GM19455 (cell line): ENCODE data around the gene IPO5.
"Not testable (repeated sequence)": the region's sequence is repeated elsewhere in the genome, so short reads cannot be mapped to it uniquely, and the experiment has no call there.

Source experiments
- ATAC-seq: cut with Tn5 transposase; IDR thresholded peaks from one replicate; pipeline ENCODE4 v1.9.1; 2021; ENCODE audit not compliant: unreplicated experiment

IPO5 gene

DNA sequence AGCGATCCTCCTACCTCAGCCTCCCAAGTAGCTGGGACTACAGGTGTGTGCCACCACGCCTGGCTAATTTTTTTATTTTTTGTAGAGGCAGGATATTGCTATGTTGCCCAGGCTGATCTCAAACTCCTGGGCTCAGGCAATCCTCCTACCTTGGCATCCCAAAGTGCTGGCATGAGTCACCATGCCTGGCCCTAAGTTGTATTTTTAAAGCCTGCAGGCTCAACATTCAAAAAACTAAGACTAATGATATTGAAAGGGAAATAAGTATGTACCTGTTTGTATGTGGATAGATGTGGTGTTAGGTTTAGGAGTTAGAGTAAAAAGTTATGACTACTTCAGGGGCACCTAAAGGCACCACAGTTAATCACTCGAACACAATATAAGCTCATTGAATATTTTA is 5.4 kb upstream of the IPO5 start:
- ATAC-seq, result no peak

DNA sequence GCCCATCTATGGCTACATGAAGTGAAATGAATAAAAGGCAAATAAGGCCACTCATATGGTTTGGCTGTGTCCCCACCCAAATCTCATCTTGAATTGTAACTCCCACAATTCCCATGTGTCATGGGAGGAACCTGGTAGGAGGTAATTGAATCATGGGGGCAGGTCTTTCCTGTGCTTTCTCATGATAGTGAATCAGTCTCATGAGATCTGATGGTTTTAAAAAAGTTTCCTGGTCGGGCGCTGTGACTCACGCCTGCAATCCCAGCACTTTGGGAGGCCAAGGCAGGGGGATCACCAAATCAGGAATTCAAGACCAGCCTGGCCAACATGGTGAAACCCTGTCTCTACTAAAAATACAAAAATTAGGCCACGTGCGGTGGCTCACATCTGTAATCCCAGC is 4.2 kb upstream of the IPO5 start:
- ATAC-seq, result not testable (repeated sequence)

DNA sequence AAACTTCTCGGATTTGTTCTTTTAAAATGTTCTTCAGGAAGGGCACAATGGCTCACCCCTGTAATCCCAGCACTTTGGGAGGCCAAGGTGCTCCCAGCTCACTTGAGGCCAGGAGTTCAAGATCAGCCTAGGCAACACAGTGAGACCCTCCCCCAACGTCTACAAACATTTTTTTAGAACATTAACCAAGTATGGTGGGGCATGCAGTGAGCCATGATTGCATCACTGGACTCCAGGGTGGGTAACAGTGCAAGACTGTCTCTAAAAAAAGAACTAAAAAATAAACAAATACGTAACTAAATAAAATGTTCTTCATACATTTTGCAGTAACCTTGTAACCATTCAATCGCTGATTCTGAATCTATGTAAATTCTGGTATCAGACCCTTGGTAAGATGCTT is 2.1 kb upstream of the IPO5 start:
- no peak for ATAC-seq

DNA sequence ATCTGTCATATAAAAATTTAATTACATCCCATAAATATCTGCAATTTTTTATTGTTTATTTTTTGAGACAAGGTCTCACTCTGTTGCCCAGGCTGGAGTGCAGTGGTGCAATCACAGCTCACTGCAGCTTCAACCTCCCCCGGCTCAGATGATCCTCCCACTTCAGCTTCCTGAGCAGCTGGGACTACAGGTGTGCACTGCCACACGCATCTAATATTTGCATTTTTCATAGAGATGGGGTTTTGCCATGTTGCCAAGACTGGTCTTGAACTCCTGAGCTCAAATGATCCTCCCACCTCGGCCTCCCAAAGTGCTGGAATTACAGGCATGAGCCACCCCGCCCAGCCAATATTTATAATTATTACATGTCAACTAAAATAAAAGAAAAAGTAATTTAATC is 644 bp upstream of the IPO5 start:
- ATAC-seq, result not testable (repeated sequence)

DNA sequence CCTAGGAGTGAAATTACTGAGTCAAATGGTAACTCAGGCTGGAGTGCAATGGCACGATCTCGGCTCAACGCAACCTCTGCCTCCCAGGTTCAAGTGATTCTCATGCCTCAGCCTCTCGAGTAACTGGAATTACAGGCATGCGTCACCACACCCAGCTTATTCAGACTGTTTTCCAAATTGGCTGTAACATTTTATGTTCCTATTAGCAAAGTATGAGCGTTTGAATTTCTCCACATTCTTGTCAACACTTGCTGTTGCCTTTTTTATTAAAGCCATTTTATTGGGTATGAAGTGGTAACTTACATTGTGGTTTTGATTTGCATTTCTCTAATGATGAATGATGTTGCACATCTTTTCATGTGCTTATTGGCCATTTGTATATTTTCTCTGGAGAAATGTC is 7.9 kb downstream of the IPO5 start:
- ATAC-seq, result no peak

DNA sequence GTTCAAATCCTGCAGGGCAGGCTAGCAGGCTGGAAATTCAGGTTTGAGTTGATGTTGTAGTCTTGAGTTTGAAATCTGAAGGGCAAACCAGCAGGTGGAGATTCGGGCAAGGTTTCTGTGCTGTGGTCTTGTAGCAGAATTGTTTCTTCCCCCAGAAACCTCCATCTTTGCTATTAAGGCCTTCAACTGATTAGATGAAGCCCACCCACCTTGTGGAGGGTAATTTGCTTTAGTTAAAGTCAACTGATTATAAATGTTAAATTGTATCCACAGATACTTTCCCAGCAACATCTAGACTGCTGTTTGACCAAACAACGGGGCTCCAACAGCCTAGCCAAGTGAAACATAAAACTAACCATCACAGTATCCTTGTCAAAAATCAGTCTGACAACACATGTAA is 9.4 kb downstream of the IPO5 start:
- ATAC-seq, result no peak

DNA sequence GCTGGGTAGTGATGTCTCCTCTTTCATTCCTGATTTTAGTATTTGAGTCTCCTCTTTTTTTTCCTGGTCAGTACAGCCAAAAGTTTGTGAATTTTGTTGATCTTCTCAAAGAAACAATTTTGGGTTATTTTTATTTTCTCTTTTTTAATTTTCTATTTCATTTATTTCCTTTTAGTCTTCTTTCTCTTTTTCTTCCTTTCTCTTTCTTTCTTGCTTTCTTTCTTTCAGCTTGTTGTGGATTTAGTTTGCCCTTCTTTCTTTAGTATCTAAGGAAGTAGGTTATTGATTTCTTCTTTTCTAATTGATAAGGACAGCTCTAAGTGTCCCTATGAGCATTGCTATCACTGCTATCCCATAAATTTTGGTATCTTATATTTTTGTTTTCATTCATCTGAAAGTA is 13.8 kb downstream of the IPO5 start:
- ATAC-seq, result no peak

DNA sequence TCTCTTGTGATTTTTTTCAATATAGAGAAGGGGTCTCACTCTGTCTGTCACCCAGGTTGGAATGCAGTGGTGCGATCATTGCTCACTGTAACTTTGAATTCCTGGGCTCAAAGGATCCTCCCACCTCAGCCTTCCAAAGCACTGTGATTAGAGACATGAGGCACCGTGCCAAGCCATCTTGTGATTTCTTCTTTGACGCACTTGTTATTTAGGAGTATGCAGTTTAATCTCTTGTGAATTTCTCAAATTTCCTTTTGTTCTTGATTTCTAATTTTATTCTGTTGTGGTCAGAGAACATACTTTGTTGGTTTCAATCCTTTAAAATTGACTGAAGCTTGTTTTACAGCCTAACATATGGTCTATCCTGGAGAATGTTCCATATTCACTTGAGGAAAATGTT is 14.5 kb downstream of the IPO5 start:
- ATAC-seq, result no peak

DNA sequence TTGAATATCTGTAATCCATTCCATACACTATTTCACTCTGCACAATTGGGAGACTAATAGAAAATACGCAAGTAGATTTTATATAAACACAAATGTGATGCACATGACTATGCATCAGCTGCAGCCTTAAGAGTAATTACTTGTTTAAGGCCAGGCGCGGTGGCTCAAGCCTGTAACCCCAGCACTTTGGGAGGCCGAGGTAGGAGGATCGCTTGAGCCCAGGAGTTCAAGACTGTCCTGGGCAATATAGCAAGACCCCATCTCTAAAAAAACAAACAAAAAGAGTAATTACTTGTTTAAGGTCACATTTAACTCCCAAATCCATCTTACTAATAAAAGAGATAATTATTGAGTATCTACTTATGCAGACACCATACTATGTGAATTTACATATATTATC is 18.0 kb downstream of the IPO5 start:
- no peak for ATAC-seq

DNA sequence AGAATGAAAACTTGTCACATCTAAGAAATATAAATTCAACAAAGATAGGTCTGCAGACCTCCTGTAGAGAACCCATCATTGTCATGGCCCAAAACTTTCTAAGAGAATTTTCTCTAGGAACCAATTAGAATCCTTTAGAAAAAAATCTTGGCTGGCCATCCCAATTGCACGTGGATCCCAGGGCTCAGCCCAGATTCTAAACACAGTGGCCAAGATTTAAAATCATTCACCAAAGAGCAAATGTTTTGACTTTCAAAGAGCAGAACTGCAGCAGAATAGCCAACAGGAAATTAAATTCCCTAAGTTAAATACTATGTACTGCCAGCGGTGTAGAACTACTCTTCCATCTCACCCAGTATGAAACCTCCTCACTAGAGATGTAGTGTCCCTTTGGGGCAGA is 21.3 kb downstream of the IPO5 start:
- no peak for ATAC-seq

DNA sequence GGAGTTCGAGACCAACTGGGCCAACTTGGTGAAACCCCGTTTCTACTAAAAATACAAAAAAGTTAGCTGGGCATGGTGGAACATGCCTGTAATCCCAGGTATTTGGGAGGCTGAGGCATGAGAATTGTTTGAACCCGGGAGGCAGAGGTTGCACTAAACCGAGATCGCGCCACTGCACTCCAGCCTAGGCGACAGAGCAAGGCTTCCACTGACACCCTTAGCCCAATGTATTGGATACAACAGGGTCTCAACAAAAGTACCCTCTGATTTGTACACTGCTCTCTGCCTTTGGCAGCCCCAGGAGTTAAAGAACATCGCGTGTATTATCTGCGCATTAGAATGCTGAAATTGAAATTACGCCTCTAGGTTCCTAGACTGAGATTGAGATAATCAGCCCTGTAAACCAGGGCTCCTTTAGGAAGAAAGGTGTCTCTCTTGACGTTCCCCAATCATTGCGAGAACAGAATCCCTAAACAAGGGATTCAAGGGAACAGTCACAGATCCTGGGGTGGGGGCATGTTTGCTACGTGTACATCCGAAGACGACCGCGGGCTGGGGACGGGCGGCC is 21.9 kb downstream of the IPO5 start:
- no peak for ATAC-seq

DNA sequence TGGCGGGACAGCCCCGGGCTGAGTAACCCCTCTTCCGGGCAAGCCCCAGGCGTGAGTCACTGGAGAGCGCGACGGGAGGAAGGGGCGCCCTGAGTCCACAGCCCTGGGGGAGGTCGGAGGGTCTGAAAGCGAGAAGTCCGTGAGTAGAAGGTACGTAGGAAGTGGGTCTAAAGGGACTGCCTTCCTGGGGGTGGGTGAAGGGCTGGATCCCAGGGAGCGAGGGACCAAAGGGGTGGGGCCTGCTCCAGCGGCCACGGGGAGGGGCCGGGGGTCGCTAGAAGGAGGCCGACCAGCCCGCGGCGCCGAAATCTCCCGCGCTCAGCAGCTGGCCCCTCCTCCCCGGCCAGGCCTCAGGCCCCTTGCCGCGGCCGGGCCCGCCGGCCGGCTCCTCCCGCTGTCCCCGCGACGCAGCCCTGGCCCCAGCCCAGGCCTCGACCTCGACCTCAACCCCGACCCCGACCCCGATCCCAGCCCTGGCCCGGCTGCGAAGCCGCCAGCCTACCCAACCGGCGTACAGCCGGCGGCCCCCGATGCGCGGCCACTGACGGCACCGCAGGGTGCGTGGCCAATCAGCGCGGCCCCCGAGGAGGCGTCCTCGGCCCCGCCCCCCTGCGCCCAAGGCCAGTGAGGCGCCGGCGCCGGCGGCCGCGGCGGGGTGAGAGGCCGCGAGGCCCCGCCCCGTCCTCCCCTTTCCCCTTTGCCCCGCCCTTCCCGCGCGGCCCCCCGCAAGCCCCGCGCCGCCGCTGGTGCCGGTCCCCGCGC is 22.6 kb downstream of the IPO5 start:
- ATAC-seq, result peak; percentile 88

DNA sequence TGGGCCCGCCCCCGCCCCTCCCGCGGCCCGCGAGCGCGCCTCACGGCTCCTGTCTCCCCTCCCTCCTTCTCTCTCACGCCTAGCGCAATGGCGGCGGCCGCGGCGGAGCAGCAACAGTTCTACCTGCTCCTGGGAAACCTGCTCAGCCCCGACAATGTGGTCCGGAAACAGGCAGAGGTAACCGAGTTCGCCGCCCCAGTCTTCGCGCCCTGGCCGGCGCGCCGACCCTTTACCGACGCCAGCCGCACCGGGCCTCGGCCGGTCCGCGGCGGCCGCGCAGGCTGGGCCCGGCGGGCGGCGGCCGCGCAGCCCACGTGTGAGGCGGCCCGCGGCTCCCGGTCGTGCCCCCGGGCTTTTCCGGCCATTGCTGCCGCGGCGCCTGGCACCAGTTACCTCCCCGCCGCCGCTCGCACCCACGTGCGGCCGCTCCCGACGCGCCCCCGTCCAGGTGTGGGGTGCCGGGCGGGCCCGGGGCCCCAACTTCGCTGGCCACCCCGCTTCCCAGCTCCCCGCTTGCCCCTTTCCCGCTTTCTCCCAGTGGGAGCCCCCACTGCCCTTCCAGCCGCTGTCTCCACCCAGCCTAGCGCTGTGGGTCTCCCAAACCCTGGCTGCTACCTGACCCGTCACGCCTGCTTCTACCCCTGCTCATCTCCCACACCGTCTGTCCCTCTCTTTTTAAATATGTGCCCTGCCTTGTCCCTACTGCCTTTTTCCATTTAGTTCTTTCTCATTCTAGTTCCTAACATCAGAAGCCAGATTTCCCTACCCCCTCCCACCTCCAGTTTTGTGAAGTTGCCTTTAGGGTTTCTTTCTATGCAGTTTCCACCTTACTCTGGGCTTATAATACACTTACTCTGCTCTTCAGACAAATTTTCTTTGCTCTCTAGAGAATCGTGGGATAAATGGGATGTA is 23.4 kb downstream of the IPO5 start:
- ATAC-seq, result peak; percentile 39

DNA sequence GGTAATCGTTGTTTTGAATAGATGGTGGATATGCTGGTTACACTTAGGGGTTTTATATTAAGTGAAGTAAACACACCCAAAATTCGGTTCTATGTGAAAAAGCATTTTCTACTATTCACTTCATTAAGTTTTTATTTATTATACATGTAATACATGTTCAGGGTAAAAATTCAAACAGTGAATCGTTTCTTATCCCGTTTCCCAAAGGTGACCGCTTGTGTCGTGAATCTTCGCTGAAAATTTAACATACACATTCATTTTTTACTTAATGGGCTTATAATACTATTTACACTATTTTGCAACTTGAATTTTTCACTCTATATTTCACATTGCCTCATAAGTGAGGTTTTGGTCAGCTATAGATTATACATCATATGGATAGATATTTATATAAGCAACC is 24.5 kb downstream of the IPO5 start:
- no peak for ATAC-seq

DNA sequence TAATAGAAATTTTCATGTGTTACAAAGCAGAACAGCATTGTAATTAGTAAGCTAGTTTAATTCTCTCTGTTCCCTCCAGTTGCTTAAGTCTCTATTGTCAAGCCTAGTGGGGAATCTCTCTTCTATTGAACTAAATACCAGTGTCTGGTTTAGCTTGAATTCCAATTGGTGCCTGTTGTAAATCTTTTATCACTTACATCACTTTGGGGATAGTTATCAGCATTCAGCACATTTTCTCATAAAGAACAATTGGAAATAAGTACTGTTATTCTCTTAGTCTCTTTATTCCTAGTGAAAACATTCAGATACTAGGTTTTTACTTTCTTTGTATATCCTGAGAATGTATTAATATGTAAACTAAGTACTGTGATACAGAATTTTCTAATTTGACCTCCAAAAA is 25.2 kb downstream of the IPO5 start:
- ATAC-seq, result no peak

DNA sequence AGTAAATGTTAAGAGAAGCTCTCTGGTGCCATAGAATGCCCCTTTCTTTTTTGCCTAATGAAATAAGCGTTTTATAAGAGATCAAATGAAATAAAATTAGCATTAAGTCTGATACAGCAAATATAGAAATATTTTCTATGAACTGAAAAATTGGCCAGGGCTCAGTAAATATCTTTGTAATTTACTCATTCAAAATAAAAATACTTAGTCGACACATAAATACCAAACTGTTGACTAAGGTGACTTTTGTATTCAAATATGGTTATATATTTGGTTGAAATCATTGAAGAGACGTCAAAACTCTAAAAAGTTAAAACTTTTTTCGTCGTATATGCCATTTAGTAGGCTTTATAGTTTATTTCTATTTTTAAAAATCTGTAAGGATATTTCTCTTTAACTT is 25.6 kb downstream of the IPO5 start:
- no peak for ATAC-seq

DNA sequence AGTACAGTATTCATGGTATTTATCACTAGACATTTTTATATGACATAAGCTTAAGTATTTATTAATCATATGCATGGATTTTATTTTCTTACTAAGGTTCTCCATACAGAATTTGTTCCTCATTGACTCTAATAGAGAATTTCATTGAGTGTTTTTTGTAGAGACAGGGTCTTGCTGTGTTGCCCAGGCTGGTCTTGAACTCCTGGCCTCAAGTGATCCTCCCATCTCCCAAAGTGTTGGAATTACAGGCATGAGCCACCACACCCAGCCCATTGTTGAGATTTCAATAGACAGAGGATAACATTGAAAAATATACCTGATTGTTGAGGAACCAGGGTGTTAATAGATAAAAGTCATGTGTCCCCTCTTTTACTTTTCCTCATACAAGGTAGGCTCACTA is 26.1 kb downstream of the IPO5 start:
- no peak for ATAC-seq

DNA sequence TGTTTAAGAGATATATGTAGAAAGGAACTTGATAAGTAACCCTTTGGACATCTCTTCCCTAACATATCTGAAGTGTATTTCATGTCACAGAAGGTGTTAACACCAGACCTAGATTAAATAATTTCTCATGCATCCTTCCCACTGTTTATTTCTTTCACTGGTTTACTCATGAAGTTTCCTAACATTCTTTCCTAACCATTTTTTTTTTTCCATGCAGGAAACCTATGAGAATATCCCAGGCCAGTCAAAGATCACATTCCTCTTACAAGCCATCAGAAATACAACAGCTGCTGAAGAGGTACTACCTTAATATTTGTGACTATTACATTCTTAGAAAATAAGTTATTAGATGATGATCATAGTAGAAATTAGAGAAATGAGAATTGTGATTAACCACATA is 28.8 kb downstream of the IPO5 start:
- ATAC-seq, result no peak

DNA sequence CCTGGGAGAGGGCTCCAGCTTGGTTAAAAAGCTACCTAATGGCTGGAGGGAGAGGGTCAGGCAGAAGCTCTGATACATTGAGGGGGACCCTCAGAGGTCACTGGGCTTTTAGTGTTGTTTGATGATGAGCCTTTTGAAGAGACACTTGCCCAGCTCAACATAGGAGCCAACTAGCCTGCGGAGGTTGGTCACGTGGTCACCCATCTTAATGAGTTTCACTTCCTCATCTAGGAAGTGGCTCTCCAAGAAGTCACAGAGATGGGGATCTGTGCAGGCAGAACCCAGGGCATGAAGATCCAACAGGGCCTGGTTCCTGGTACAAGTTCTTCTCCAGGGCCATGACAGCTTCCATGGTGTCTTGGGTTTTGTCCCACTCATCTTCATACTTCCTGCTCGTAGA is 33.4 kb downstream of the IPO5 start:
- ATAC-seq, result peak; percentile 69

DNA sequence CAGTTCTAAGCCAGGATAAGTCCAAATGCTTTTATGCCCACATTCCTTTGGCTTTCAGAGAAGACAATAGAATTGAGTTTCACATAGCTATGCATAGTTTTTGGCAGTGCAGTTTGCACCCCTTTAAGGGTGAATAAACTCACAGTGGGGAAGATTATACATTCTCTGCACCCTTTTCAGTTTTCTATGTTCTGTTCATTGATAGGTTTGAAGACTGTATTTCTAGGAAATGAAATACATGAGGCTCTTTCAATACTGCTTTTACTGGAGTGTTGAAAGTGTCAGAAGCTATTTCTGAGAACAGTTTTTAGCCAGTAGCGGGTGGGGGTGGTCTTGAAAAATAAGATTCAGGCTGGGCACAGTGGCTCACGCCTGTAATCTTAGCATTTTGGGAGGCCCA is 46.2 kb downstream of the IPO5 start:
- ATAC-seq, result no peak

DNA sequence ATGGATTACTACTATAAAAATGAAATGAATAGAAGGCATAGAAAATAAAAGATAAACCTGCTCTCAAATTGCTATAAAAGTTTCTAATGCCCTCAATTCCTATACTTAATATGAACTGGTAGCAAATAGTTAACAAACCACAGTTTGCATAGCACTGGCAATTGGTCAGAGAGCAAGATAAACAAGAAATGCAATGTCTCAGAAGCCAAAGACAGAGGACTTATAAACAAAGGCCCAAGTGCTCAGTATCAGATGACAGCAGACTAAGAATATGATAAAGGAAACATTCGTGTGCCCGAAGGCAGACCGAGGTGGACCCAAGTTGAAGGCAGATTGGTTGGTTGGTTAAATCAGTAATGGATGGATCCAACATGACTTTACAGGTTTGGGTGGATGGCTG is 50.6 kb downstream of the IPO5 start:
- ATAC-seq, result no peak

DNA sequence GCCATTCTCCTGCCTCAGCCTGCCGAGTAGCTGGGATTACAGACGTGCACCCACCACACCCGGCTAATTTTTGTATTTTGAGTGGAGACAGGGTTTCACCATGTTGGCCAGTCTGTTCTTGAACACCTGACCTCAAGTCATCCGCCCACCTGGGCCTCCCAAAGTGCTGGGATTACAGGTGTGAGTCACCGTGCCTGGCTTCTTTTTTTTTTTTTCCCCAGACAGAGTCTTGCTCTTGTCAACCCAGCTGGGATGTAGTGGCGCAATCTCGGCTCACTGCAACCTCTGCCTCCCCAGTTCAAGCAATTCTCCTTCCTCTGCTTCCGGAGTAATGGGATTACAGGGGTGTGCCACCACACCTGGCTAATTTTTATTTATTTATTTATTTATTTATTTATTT is 51.5 kb downstream of the IPO5 start:
- ATAC-seq, result not testable (repeated sequence)
